GM18907 (cell line): Measurements from ENCODE around the gene SLC1A2.

Experiments used
- ATAC-seq: cut with Tn5 transposase; IDR thresholded peaks from one replicate; pipeline ENCODE4 v1.9.1; 2021; ENCODE audit warnings: mild to moderate bottlenecking, moderate library complexity; ENCODE audit not compliant: unreplicated experiment

SLC1A2 gene

GRCh38 chr11:35377262-35377661, 42.1 kb downstream of the SLC1A2 start:
- ATAC-seq, result no peak

GRCh38 chr11:35376613-35377012, 42.7 kb downstream of the SLC1A2 start:
- no peak for ATAC-seq

GRCh38 chr11:35376118-35376510, 43.2 kb downstream of the SLC1A2 start:
- no peak for ATAC-seq

- no peak for ATAC-seq
Observed at GRCh38 chr11:35375332-35376117, 43.8 kb downstream of the SLC1A2 start.

GRCh38 chr11:35373284-35373933, 45.9 kb downstream of the SLC1A2 start:
- peak; percentile 61 for ATAC-seq

GRCh38 chr11:35372565-35373283, 46.6 kb downstream of the SLC1A2 start:
- ATAC-seq, result no peak

GRCh38 chr11:35367491-35367890, 51.9 kb downstream of the SLC1A2 start:
- no peak for ATAC-seq

GRCh38 chr11:35366798-35367197, 52.6 kb downstream of the SLC1A2 start:
- ATAC-seq, result no peak

- ATAC-seq, result no peak
Observed at GRCh38 chr11:35365961-35366360, 53.4 kb downstream of the SLC1A2 start.

GRCh38 chr11:35365395-35365794, 54.0 kb downstream of the SLC1A2 start:
- no peak for ATAC-seq

GRCh38 chr11:35363854-35364780, 55.2 kb downstream of the SLC1A2 start:
- ATAC-seq, result no peak

- no peak for ATAC-seq
Observed at GRCh38 chr11:35363246-35363801, 56.0 kb downstream of the SLC1A2 start.

GRCh38 chr11:35362521-35362980, 56.8 kb downstream of the SLC1A2 start:
- ATAC-seq, result no peak

- ATAC-seq, result no peak
Observed at GRCh38 chr11:35360055-35360530, 59.3 kb downstream of the SLC1A2 start.

GRCh38 chr11:35359321-35360054, 59.9 kb downstream of the SLC1A2 start:
- no peak for ATAC-seq

GRCh38 chr11:35358391-35358790, 61.0 kb downstream of the SLC1A2 start:
- no peak for ATAC-seq

- ATAC-seq, result no peak
Observed at GRCh38 chr11:35357923-35358322, 61.4 kb downstream of the SLC1A2 start.

- ATAC-seq, result no peak
Observed at GRCh38 chr11:35355102-35355749, 64.1 kb downstream of the SLC1A2 start.

GRCh38 chr11:35354644-35355043, 64.7 kb downstream of the SLC1A2 start:
- ATAC-seq, result no peak
